Transverse colon (tissue), 4 donors: ENCODE measurements around the gene CWC15.

Experiments used
- CTCF ChIP-seq, 5 experiments: fragments of 200-600 bp in 3 of 5; fragments of 450-650 bp in 2 of 5; sonication (generic) in 3 of 5; IDR thresholded peaks; 1 replicate in 2 of 5; 2 replicates in 3 of 5; pipeline ENCODE4 v1.5.1; 2016 to 2017; ENCODE audit warnings: antibody characterized with exemption in 5 of 5, inconsistent platforms in 3 of 5, mild to moderate bottlenecking in 2 of 5, moderate library complexity in 1 of 5
- EP300 ChIP-seq: sonication (generic); formaldehyde crosslinking; IDR thresholded peaks from one replicate; pipeline ENCODE4 v1.6.1; 2017; ENCODE audit warnings: antibody characterized with exemption, low read depth
- POLR2A ChIP-seq: fragments of 450-650 bp; IDR thresholded peaks from one replicate; pipeline ENCODE4 v1.6.1; 2016; ENCODE audit warnings: antibody characterized with exemption, mild to moderate bottlenecking, moderate library complexity
- POLR2AphosphoS5 ChIP-seq, 3 donors: sonication (generic); formaldehyde crosslinking; IDR thresholded peaks; one replicate each; pipeline ENCODE4 v1.6.1; 2016; ENCODE audit warnings: antibody characterized with exemption in 3 of 3

GRCh38 chr11:94988748-94989147 lies 15.4 kb upstream of the CWC15 start:
- TF ChIP-seq CTCF (IDR thresholded peaks at IDR 0.05) (no peak), POLR2AphosphoS5 (IDR thresholded peaks at IDR 0.05) (no peak), POLR2A (no peak), EP300 (no peak)
